ENCODE results near the gene PBX3.
"Not testable (repeated sequence)": the region's sequence is repeated elsewhere in the genome, so short reads cannot be mapped to it uniquely, and the experiment has no call there.

The PBX3 gene

DNA sequence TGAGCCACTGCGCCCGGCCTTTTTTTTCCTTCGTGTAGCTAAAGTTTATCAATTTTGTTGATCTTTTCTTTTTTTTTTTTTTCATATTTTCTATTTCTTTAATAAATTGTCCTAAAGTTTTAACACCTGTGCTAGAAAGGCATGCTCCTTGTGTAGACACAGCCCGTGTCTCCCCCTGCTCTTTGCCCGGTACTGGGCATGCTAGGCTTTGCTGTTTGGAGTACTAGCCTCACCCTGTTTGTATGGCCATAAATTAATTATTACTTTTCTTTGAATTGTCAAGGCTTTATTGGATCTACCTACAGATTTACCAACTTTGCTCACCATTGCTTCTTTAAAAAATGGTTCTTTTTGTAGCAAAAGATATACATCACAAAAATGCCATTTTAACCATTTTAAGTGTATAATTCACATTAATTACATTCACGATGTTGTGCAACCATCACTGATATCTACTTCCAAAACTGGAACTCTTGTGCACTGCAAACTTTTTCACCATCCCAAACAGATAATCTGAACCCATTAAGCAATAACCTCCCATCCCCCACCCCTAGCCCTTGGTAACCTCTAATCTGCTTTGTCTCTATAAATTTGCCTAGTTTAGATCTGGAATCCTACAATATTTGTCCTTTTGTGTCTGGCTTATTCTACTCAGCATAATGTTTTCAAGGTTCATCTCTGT, 31.5 kb downstream of the PBX3 start:
- DNase-seq (ENCODE audit: low read depth in 2 of 2), result not testable (repeated sequence)

DNA sequence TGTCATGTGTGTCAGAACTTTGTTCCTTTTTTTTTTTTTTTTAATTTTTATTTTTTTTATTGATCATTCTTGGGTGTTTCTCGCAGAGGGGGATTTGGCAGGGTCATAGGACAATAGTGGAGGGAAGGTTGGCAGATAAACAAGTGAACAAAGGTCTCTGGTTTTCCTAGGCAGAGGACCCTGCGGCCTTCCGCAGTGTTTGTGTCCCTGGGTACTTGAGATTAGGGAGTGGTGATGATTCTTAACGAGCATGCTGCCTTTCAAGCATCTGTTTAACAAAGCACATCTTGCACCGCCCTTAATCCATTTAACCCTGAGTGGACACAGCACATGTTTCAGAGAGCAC, 32.0 kb downstream of the PBX3 start:
- DNase-seq (ENCODE audit: low read depth in 2 of 2), result not testable (repeated sequence)

GRCh38 chr9:125782718-125783117, 35.5 kb downstream of the PBX3 start:
- DNase-seq (ENCODE audit: low read depth in 2 of 2), result no peak

DNA sequence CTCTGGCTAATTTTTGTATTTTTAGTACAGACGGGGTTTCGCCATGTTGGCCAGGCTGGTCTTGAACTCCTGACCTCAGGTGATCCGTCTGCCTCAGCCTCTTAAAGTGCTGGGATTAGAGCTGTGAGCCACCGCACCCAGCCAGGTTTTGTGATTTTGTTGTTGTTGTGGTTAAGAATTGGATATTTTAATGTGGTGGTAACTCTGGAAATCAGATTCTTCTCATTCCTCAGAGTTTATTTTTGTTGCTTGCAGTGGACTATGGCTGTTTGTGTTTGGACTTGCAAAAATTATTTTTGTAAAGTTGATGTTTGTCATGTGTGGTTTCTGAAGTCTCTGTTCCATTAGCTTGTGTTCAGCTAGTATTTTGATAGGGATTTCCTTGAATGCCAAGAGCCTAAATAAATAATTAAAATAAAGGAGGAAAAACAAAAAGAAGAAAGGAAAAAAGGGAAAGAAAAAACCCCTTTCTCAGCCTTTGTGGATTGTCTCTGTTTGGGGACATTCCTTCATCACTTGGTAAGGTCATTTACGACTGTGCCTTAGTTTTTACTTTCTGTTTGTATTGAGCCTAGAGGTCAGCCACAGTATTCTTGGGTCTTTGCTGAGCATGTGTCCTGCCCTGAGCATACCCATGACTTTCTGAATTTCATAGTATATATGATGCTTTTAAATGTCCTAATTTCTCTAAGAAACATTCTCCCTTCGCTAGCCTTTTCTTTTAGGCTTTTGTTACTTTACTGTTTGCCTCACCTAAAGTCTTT, 37.3 kb downstream of the PBX3 start:
- DNase-seq (ENCODE audit: low read depth in 2 of 2), result no peak

DNA sequence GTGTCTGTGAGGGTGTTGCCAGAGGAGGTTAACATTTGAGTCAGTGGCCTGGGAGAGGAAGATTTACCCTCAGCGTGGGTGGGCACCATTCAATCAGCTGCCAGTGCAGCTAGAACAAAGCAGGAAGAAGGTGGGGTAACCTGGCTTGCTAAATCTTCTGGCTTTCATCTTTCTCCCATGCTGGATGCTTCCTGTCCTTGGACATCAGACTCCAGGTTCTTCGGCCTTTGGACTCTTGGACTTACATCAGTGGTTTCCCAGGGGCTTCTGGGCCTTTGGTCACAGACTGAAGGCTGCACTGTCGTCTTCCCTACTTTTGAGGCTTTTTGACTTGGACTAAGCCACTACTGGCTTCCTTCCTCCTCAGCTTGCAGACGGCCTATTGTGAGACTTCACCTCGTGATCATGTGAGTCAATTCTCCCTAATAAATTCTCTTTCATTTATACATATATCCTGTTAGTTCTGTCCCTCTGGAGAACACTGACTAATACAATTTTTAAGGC, 38.1 kb downstream of the PBX3 start:
- peak in 1 of 2 donors; percentile 2 for DNase-seq (ENCODE audit: low read depth in 2 of 2)

DNA sequence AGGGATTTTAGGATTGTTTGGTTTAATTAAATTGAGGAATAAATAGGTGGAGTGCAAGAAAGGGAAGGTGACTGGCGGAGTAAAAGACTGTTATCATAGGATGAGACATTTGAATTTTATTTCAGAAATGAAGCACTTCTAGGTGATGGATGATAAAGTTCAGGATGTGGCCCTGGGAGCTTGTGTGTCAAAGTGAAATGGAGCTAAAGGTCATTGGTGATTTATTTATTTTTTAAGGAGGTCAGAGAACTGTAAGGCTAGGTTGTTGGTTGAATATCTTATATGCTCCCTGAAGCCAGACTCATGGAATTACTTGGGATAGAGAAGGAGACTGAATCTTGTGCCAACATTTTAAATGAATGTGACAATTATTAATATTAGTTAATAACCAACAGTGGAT, 40.5 kb downstream of the PBX3 start:
- no peak for DNase-seq (ENCODE audit: low read depth in 2 of 2)

GRCh38 chr9:125789196-125789595, 42.0 kb downstream of the PBX3 start:
- DNase-seq (ENCODE audit: low read depth in 2 of 2), result no peak

- DNase-seq (ENCODE audit: low read depth in 2 of 2), result no peak
These were observed 47.5 kb downstream of the PBX3 start for GRCh38 chr9:125794708-125795107.

DNA sequence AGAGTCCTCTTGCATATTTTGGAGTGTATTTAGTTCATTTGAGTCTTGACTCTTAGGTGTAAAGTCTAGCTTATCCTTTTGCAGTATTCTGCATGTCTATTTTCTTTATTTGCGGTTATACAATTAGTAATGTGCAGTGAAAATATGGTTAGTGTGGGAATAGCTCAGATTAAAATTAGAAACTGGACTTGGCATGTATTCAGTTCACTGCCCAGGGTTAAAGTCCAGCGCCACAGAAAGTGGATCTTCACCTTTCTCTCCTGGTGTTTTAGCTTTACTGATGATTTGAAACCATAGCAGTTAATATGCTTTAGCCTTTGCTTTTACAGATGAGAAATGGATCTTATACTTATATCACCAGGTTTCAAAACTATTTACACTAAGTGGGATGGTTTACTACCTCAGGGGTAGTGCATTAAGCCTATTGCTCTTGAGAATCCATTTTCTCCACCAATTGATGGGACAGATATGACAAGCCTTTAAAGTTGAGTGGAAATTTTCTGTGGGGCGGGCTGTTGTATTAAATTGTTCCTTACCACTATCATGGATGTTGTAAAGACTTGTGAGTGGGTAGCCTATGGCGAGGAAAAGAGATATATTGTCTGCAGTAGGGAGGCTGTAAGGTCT, 48.9 kb downstream of the PBX3 start:
- DNase-seq (ENCODE audit: low read depth in 2 of 2), result no peak

DNA sequence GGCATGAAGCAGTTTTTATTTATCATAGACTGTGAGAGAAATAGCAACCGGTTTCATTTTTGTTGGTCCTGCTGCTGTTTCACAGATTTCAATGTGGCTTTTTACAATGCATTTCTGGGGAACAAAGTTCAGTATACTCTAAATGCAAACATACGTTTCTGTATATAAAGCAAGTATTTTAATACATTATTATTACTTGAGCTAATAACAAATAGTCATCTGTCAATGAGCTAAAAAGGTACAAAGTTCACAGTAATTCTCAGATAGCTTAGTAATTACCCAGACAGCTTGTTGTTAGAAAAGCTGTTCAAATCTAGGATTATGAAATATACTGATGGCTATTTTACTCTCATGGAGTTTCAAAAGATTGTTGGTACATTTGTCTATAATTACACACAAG, 50.8 kb downstream of the PBX3 start:
- no peak for DNase-seq (ENCODE audit: low read depth in 2 of 2)

- DNase-seq (ENCODE audit: low read depth in 2 of 2), result no peak
These were observed 56.4 kb downstream of the PBX3 start for GRCh38 chr9:125803526-125803925.

- no peak for DNase-seq (ENCODE audit: low read depth in 2 of 2)
These were observed 57.9 kb downstream of the PBX3 start for GRCh38 chr9:125805057-125805456.

DNA sequence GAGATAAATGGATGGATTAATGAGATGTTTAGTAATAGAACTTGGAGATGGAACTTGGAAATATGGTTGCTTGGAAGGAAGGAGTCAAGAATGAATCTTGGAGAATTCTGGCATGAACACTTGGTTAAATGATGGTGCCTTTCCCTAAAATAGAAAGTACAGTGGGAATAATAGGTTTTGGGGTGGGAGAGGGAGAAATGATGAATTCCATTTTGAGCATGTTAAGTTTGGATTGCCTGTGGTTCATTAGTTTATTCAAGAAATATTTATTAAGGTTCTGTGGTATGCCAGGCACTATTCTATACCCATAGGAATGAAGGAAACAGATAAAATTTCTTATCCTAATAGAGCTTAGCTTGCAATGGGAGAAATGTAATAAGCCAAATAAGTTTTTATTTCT, 58.4 kb downstream of the PBX3 start:
- DNase-seq (ENCODE audit: low read depth in 2 of 2), result no peak

GRCh38 chr9:125807079-125807478, 59.9 kb downstream of the PBX3 start:
- DNase-seq (ENCODE audit: low read depth in 2 of 2), result no peak

- no peak for DNase-seq (ENCODE audit: low read depth in 2 of 2)
These were observed 63.0 kb downstream of the PBX3 start for GRCh38 chr9:125810161-125810560.

DNA sequence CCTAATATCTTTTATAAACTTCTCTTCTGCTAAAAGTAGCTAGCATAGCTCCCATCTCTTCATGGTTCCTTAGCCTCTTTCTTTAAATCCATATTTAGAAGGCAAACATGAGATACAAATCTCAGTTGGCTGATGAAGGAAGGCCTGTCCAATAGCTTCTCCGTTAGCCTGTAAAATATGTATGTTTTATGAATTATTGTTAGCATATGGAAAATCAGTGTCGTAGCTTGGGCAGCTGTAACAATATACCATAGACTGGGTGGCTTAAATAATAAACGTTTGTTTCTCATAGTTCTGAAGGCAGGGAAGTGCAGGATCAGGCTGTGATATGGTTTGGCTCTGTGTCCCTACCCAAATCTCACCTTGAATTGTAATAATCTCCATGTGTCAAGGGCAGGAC, 63.8 kb downstream of the PBX3 start:
- DNase-seq (ENCODE audit: low read depth in 2 of 2), result no peak

DNA sequence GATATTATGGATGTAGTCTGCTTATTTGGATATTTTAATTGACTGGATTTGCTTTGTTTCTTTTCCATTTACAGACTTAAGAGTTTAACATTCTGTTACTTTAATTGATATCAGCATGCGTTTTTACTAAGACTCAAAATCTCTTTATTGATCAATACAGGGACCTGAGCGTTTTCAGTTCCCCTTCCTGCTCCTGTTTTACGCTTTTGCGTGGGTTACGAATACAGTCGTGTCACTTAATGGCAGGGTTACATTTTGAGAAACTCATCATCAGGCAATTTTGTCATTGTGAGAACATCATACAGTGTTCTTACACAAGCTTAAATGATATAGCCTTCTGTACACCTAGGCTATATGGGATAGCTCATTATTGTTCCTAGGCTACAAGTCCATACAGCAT, 65.2 kb downstream of the PBX3 start:
- DNase-seq (ENCODE audit: low read depth in 2 of 2), result no peak

GRCh38 chr9:125815568-125815967, 68.4 kb downstream of the PBX3 start:
- DNase-seq (ENCODE audit: low read depth in 2 of 2), result no peak

- no peak for DNase-seq (ENCODE audit: low read depth in 2 of 2)
These were observed 69.1 kb downstream of the PBX3 start for GRCh38 chr9:125816321-125816720.

DNA sequence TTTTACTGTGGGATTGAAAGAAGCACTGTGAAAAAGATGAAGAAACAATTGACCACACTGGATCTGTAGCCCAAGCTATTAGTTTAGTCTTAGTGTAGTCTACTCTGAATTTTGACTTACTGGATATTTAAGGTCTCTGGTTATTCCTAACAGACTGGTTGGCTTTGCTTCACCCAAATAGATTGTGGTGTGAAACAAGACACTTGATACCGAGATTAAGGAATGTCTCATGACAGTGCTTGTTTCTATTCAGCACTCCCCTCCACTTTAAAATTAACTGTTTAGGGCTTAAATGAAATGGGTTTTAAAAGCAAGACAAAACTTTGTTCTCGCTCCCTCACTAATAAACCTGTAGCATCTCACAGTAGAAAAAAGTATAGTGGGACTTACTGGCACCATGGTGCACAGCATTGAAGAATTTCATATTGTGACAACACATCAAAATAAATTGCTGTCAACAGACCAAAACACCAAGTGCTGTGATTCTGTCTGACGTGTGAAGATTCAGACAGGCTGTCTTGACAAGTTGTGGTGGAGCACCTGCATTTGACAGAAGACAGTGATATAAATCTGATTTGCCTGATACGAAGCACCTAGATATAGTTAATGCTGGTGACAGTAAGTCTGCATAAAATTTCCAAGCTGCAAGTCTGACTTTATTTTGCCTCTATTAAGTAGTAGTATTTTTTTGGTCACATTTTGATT, 73.1 kb downstream of the PBX3 start:
- DNase-seq (ENCODE audit: low read depth in 2 of 2), result no peak

DNA sequence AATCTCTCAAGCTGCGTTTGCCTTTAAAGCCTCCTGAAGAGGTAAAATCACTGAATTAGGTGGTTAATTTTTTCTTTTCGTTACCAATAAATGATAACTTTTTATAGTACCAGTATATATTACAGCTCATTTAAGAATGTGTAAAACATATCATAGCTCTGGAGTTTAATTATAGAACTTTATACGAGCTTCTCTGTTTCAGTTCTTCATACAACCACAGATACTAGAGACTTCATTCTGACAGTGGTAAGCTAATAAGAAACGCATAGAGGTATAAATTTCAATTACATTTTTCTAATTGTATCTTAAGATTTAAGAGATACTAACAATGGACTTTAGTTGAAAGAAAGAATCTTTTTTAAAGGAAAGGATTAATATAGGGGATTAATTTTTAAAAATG, 73.9 kb downstream of the PBX3 start:
- DNase-seq (ENCODE audit: low read depth in 2 of 2), result no peak

DNA sequence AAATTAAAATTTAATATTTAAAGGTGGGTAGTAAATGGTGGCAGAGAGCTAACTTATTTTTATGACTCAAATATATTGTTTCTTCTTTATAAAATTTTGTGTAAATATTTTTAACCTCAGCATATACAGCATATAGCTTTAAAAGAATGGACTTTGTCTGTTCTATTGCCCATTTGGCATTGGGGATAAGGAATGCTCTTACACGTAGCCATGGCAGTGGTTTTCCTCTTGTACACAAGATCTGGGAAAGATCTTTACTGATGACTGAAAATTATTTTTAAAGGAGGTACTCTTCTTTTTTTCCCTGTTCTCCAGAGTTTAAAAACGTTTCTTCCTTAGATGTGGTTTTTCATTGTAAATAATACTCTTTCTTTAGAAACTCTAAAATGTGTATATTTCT, 75.0 kb downstream of the PBX3 start:
- DNase-seq (ENCODE audit: low read depth in 2 of 2), result no peak
